ENCODE measurements around the gene ADAMTSL3. TPM values are rescaled to one million over a fixed set of nuclear protein-coding genes. Genes with fewer than 3 reads are reported as not detected.

The ADAMTSL3 gene
- total RNA-seq, 1 donor = under 0.01 TPM

DNA sequence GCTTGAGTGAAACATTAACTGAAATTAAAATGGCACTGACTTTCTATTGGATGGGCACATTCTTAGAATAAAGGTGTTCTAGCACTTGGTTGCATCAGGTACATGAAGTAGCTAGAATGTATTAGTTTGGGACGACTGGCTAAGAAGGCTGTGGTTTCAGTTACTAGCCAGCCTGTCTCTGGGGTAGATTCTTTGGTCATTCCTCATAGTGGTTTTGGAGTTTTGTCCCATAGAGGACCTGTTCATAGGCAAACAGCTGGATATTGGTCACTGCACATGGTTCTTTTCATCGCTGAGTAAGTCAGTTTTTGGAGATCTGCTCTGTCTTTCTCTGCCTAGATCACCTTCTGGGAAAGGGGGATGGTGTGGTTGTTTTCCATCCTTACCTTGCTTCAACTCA is 55.3 kb downstream of the ADAMTSL3 start:
- no peak overlapping the region for H3K4me3 ChIP-seq (ENCODE audit: low read depth, low read length)
- DNase-seq (ENCODE audit: low read depth) = no peak
- TF ChIP-seq, protein P1, sequence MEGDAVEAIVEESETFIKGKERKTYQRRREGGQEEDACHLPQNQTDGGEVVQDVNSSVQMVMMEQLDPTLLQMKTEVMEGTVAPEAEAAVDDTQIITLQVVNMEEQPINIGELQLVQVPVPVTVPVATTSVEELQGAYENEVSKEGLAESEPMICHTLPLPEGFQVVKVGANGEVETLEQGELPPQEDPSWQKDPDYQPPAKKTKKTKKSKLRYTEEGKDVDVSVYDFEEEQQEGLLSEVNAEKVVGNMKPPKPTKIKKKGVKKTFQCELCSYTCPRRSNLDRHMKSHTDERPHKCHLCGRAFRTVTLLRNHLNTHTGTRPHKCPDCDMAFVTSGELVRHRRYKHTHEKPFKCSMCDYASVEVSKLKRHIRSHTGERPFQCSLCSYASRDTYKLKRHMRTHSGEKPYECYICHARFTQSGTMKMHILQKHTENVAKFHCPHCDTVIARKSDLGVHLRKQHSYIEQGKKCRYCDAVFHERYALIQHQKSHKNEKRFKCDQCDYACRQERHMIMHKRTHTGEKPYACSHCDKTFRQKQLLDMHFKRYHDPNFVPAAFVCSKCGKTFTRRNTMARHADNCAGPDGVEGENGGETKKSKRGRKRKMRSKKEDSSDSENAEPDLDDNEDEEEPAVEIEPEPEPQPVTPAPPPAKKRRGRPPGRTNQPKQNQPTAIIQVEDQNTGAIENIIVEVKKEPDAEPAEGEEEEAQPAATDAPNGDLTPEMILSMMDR (IDR thresholded peaks at IDR 0.05; ENCODE audit: insufficient read depth, low read depth, low read length) = no peak

GRCh38 chr15:83709811-83710210 is 55.9 kb downstream of the ADAMTSL3 start:
- DNase-seq (ENCODE audit: low read depth) = no peak
- TF ChIP-seq, protein P1 (IDR thresholded peaks at IDR 0.05; ENCODE audit: insufficient read depth, low read depth, low read length) = no peak
- no peak overlapping the region for H3K4me3 ChIP-seq (ENCODE audit: low read depth, low read length)

DNA sequence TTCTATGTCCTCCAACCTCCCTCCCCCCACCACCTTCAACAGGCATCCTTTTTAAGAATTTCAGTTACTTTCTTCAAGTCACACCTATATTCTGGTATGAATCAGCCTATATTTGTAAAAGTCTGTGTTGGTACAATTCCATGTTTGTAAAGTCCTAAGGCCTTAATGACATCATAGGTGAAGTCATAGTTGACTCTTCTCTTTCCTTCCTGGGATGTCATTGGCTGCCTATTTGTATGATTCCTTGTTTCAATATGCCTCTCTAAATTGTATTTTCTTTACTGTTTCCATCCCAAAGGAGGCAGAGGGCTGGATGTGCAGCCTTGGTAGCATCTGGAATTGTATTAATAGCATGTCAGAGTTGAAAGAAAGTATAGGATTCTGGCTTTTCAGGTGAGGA is 56.5 kb downstream of the ADAMTSL3 start:
- TF ChIP-seq, protein P1 (IDR thresholded peaks at IDR 0.05; ENCODE audit: insufficient read depth, low read depth, low read length) = no peak
- DNase-seq (ENCODE audit: low read depth) = no peak
- H3K4me3 ChIP-seq (ENCODE audit: low read depth, low read length) = no peak overlapping the region

- no peak for DNase-seq (ENCODE audit: low read depth)
- no peak overlapping the region for H3K4me3 ChIP-seq (ENCODE audit: low read depth, low read length)
- TF ChIP-seq, protein P1 (IDR thresholded peaks at IDR 0.05; ENCODE audit: insufficient read depth, low read depth, low read length) = no peak
Measured at GRCh38 chr15:83711236-83711635, 57.3 kb downstream of the ADAMTSL3 start.

DNA sequence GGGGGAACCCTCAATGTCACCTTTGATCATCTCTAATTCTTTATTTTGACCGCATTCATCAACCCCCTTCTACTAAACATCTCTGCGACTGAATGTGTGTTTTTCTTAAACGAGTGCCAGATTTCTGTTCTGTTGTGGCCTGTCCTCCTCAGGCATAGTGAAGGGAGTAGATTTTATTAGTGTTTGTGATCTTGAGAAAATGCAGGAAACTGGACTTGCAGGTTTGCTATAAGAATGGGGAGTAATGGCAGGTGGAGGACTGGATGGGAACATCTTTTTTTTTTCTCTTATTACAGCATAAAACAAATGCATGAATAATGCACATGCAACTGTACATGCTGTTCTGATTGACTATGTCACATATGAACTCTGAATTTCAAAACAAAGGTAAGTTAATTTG is 59.3 kb downstream of the ADAMTSL3 start:
- TF ChIP-seq, protein P1 (IDR thresholded peaks at IDR 0.05; ENCODE audit: insufficient read depth, low read depth, low read length) = no peak
- H3K4me3 ChIP-seq (ENCODE audit: low read depth, low read length) = no peak overlapping the region
- DNase-seq (ENCODE audit: low read depth) = no peak

- H3K4me3 ChIP-seq (ENCODE audit: low read depth, low read length) = no peak overlapping the region
- TF ChIP-seq, protein P1 (IDR thresholded peaks at IDR 0.05; ENCODE audit: insufficient read depth, low read depth, low read length) = no peak
- no peak for DNase-seq (ENCODE audit: low read depth)
Measured at GRCh38 chr15:83714939-83715628, 61.2 kb downstream of the ADAMTSL3 start.

DNA sequence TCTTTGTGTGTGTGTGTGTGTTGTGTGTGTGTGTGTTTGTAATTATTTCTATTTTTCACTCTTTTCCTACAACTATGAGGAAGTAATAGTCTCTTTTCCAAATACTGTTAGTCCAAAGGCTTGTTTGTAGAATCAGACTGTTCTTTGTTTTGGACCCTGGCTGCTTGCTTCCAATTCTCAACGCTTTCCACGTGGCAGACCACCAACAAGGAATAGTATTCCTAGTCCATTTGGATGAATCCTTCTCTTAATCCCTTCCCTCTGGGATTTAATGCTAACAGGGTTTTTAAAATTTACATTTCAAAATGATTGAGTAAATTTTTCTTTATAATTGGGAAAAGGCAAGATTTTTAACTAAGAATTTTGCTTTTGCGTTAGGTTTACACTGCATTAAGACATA is 62.7 kb downstream of the ADAMTSL3 start:
- no peak overlapping the region for H3K4me3 ChIP-seq (ENCODE audit: low read depth, low read length)
- DNase-seq (ENCODE audit: low read depth) = no peak
- TF ChIP-seq, protein P1 (IDR thresholded peaks at IDR 0.05; ENCODE audit: insufficient read depth, low read depth, low read length) = no peak

Measured in fibroblast of villous mesenchyme (primary cell).